HepG2 (cell line): Measurements from ENCODE around the gene PRR23E. TPM values are rescaled to one million over a fixed set of nuclear protein-coding genes. Genes with fewer than 3 reads are reported as not detected.

Experiments
- ATAC-seq: fragments of 200-7000 bp; cut with Tn5 transposase; 3 replicates; pipeline ENCODE4 v1.9.1; 2020; ENCODE audit warnings: mild to moderate bottlenecking, moderate library complexity
- BruUV-seq: library from RNA; stranded (reverse); fragments of 400-500 nt; replicated peaks from 2 replicates; lab custom pipeline; 2021; lab: Mats Ljungman, UMichigan
- CTCF ChIA-PET: fragments of 300-600 bp; formaldehyde crosslinking; extraction: SDS; loops from one replicate; lab custom pipeline; 2021; ENCODE audit warnings: low total read pairs, inconsistent platforms, low intra/inter-chr PET ratio; lab: Yijun Ruan, JAX
- POLR2A ChIA-PET: fragments of 350-600 bp; sonication (Branson Sonifier 250); formaldehyde crosslinking; loops from one replicate; lab custom pipeline; 2020; ENCODE audit warnings: antibody characterized with exemption, inconsistent platforms; lab: Yijun Ruan, JAX
- DNase-seq: peaks from one replicate; pipeline ENCODE4 v3.0.0-alpha.2; 2015; ENCODE audit warnings: low spot score
- FAIRE-seq: peaks from 3 replicates; lab custom pipeline; 2011; peaks lifted over from hg19 to GRCh38; lab: Jason Lieb, UNC
- H2AFZ ChIP-seq: one replicate; pipeline ENCODE4 v1.6.1; 2011; ENCODE audit warnings: low read length, inconsistent platforms
- H3K27ac ChIP-seq: fragments of 300-600 bp; 3 replicates; pipeline ENCODE4 v1.8.0; 2011; ENCODE audit warnings: mixed run types, mild to moderate bottlenecking, mixed read lengths, low read length, inconsistent platforms; ENCODE audit not compliant: insufficient read depth; ENCODE audit errors: extremely low read length
- H3K27me3 ChIP-seq, 2 experiments: fragments of 200-600 bp in 1 of 2; 2 replicates in 1 of 2; 3 replicates in 1 of 2; pipeline versions ENCODE4 v1.6.0 to v1.8.0; 2011; ENCODE audit warnings: low read length in 2 of 2, mild to moderate bottlenecking in 2 of 2, moderate library complexity in 2 of 2, inconsistent platforms in 1 of 2; ENCODE audit not compliant: insufficient read depth in 2 of 2, control insufficient read depth in 1 of 2
- H3K36me3 ChIP-seq, 2 experiments: fragments of 200-600 bp in 1 of 2; replicated peaks in 1 of 2; 2 replicates in 1 of 2; 3 replicates in 1 of 2; pipeline versions ENCODE4 v1.5.1 to v1.8.0; 2011; ENCODE audit warnings: low read length in 2 of 2, inconsistent platforms in 1 of 2; ENCODE audit not compliant: insufficient read depth in 2 of 2, control insufficient read depth in 1 of 2
- H3K4me1 ChIP-seq: 2 replicates; pipeline ENCODE4 v1.5.1; 2012; ENCODE audit warnings: low read length, inconsistent platforms; ENCODE audit not compliant: insufficient read depth
- H3K4me2 ChIP-seq: 2 replicates; pipeline ENCODE4 v1.6.0; 2011; ENCODE audit warnings: low read depth, low read length, inconsistent platforms
- H3K4me3 ChIP-seq, 3 experiments: fragments of 200-600 bp in 1 of 3; sonication (generic), shearing (Covaris generic) in 1 of 3; replicated peaks in 1 of 3; 2 replicates each; pipeline ENCODE4 v1.5.1; 2011 to 2016; ENCODE audit warnings: low read length in 3 of 3, inconsistent platforms in 2 of 3, low read depth in 2 of 3, mild to moderate bottlenecking in 2 of 3, control low read depth in 1 of 3, mixed read lengths in 1 of 3; ENCODE audit not compliant: insufficient read depth in 1 of 3
- H3K79me2 ChIP-seq: one replicate; pipeline ENCODE4 v1.6.1; 2011; ENCODE audit warnings: low read length, inconsistent platforms; ENCODE audit not compliant: insufficient read depth
- H3K9ac ChIP-seq: 2 replicates; pipeline ENCODE4 v1.6.0; 2011; ENCODE audit warnings: mild to moderate bottlenecking, low read depth, low read length, inconsistent platforms; ENCODE audit not compliant: insufficient read depth
- H3K9me3 ChIP-seq: 2 replicates; pipeline ENCODE4 v1.5.1; 2012; ENCODE audit warnings: mild to moderate bottlenecking, low read length
- H4K20me1 ChIP-seq: 2 replicates; pipeline ENCODE4 v1.6.0; 2011; ENCODE audit warnings: inconsistent platforms, mild to moderate bottlenecking, low read length, moderate library complexity; ENCODE audit not compliant: insufficient read depth
- AKAP8 ChIP-seq: sonication (generic); formaldehyde crosslinking; IDR thresholded peaks from 2 replicates; pipeline ENCODE4 v1.5.1; 2020; ENCODE audit warnings: mild to moderate bottlenecking, missing genetic modification reagents
- FOSL1 ChIP-seq: sonication (generic); formaldehyde crosslinking; IDR thresholded peaks from 2 replicates; pipeline ENCODE4 v1.9.0; 2021; ENCODE audit warnings: missing genetic modification reagents, borderline replicate concordance
- HNF4A ChIP-seq: sonication (generic); formaldehyde crosslinking; IDR thresholded peaks from 2 replicates; pipeline ENCODE4 v1.4.0; 2020; ENCODE audit warnings: missing genetic modification reagents
- MXI1 ChIP-seq: IDR thresholded peaks from 3 replicates; pipeline ENCODE4 v1.6.1; 2012; ENCODE audit warnings: low read depth, low read length, inconsistent platforms, borderline replicate concordance
- NFYC ChIP-seq: IDR thresholded peaks from 2 replicates; pipeline ENCODE4 v1.6.1; 2016; ENCODE audit warnings: missing genetic modification reagents, missing compliant biosample characterization
- NR2F2 ChIP-seq: IDR thresholded peaks from 2 replicates; pipeline ENCODE4 v1.6.1; 2012; ENCODE audit warnings: low read depth, inconsistent platforms, borderline replicate concordance
- RAD51 ChIP-seq: fragments of 450-650 bp; IDR thresholded peaks from 2 replicates; pipeline ENCODE4 v1.6.1; 2016; ENCODE audit warnings: borderline replicate concordance
- SMAD3 ChIP-seq: sonication (generic); formaldehyde crosslinking; IDR thresholded peaks from 2 replicates; pipeline ENCODE4 v1.4.0; 2020; ENCODE audit warnings: missing genetic modification reagents
- SNRNP70 ChIP-seq: fragments of 200-400 bp; formaldehyde crosslinking; IDR thresholded peaks from 2 replicates; pipeline ENCODE4 v1.6.1; 2017; ENCODE audit warnings: mild to moderate bottlenecking, low read depth, low read length, moderate library complexity
- ZC3H4 ChIP-seq: sonication (generic); formaldehyde crosslinking; IDR thresholded peaks from 2 replicates; pipeline ENCODE4 v1.4.0; 2020; ENCODE audit warnings: missing genetic modification reagents, borderline replicate concordance
- ZFP1 ChIP-seq: IDR thresholded peaks from 2 replicates; pipeline ENCODE4 v1.6.1; 2016
- ZMYM3 ChIP-seq: sonication (generic); formaldehyde crosslinking; IDR thresholded peaks from 2 replicates; pipeline ENCODE4 v1.5.1; 2020; ENCODE audit warnings: mild to moderate bottlenecking, missing genetic modification reagents
- ZNF33A ChIP-seq: sonication (generic); formaldehyde crosslinking; IDR thresholded peaks from 2 replicates; pipeline ENCODE4 v1.5.1; 2020; ENCODE audit warnings: missing genetic modification reagents, mild to moderate bottlenecking, moderate library complexity, borderline replicate concordance
- ZNF574 ChIP-seq: sonication (generic); formaldehyde crosslinking; IDR thresholded peaks from 2 replicates; pipeline ENCODE4 v1.4.0; 2020; ENCODE audit warnings: missing genetic modification reagents
- ZSCAN25 ChIP-seq: sonication (generic); formaldehyde crosslinking; IDR thresholded peaks from 2 replicates; pipeline ENCODE4 v1.8.0; 2022; ENCODE audit warnings: mild to moderate bottlenecking, missing genetic modification reagents
- whole genome bisulfite sequencing: methylation state at CpG from one replicate; pipeline ENCODE4 v1.1.6; 2017; ENCODE audit warnings: low lambda C conversion rate; 5-methylcytosine and 5-hydroxymethylcytosine counted together
- in situ Hi-C: cut with HindIII; loops from 2 replicates; pipeline ENCODE4 v1.10.0; 2017; ENCODE audit warnings: low pct_unique_long_range_greater_than_20kb; ENCODE audit not compliant: extremely low pct_ligation_motif_present
- intact Hi-C: fragments of 100-400 bp; cut with micrococcal nuclease; formaldehyde crosslinking; loops from one replicate; pipeline ENCODE4 v1.10.0; 2022; ENCODE audit not compliant: unreplicated experiment
- polyA plus RNA-seq, 8 experiments: library from polyadenylated mRNA; depleted of rRNA in 3 of 8; stranded (reverse) in 7 of 8; unstranded in 1 of 8; fragments of >200 nt; fragmentation: Illumina TruSeq in 4 of 8; extraction: Trizol in 4 of 8; gene quantifications; 2 replicates each; pipeline versions ENCODE4 v1.2.1 to v1.2.3, GENCODE V29; 2011 to 2016; ENCODE audit warnings: low read depth in 4 of 8, missing spikeins in 1 of 8, mixed read lengths in 1 of 8; ENCODE audit not compliant: insufficient read depth in 1 of 8
- total RNA-seq, 5 experiments: library from RNA; depleted of rRNA; stranded (reverse); fragments of >200 nt; fragmentation: Illumina TruSeq; extraction: Trizol; gene quantifications; 2 replicates each; pipeline ENCODE4 v1.2.3, GENCODE V29; 2016; ENCODE audit warnings: low read depth in 1 of 5
- TF ChIP-seq, protein P1 (sequence below), 2 experiments: sonication (generic) in 1 of 2; formaldehyde crosslinking in 1 of 2; IDR thresholded peaks; 2 replicates each; pipeline versions ENCODE4 v1.5.1 to v1.6.1; 2011 to 2020; ENCODE audit warnings: borderline replicate concordance in 1 of 2, low read depth in 1 of 2, low read length in 1 of 2, mild to moderate bottlenecking in 1 of 2, missing genetic modification reagents in 1 of 2, moderate library complexity in 1 of 2

The PRR23E gene
- total and polyA plus RNA-seq, 2 of the 13 experiments (the other 11 are each of a cell fraction or from before 2014, with no cell fraction given), result not detected

DNA sequence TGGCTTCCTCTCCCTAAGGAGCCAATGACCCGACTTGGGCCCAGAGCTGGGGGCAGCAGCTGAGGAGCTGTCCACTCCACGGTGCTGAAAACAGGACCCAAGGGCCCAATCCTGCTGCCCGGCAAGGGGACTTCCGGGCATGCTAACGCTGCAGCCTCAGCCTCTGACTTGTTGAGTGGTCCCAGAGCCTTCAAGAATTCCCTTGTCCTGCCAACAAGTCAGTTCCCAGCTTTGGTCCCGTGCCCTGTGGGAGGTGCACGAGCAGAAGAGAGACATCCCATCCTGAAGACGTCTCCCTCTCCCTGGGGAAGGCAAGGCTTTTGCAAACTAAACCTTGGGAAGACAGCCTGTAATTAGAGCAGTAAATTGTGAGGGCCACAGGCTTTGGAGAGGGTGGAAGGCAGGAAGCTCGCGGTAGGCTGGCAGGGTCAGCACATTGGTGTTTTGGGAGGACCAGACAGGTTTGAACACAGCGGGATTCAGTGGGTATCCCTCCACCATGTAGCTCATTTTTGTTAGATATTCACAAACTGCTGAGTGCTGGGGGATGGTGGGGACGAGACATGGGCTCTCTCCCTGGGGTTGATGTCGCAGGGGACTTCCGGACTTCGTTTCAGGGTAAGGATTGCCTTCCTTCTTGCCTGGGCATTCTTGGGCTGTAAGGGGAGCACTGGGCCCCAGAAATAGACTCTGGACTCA, 29.8 kb upstream of the PRR23E start (continued):
- TF ChIP-seq ZNF574 (CRISPR knock-in tag), result no peak
- TF ChIP-seq FOSL1, result no peak
- no peak for TF ChIP-seq SMAD3
- no peak for TF ChIP-seq NFYC
- TF ChIP-seq, all 625 proteins: peak for 5

DNA sequence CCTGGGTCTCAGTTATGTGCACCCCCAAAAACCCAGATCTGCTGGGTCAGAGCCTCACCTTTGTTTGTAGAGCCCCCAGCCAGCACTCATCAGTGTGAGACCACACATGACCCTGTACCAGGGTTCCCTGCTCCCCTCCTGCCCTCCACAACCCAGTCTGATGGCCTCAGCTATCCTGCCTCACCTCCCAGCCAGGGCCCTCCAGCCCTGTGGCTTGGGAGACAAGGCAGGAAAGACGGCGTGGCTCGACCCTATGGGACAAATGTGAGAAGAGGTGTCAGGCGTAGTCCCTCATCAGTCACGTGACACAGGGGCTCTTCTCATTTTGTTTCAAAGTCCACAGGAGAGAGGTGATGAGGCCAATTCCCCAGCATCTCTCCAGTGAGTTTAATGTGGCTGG, 28.3 kb upstream of the PRR23E start:
- TF ChIP-seq MXI1 (no peak), NR2F2 (no peak), ZMYM3 (CRISPR knock-in tag) (no peak), RAD51 (peak; percentile 81), SNRNP70 (no peak), ZSCAN25 (CRISPR knock-in tag) (no peak), ZFP1 (CRISPR knock-in tag) (no peak), ZNF33A (CRISPR knock-in tag) (no peak), ZC3H4 (CRISPR knock-in tag) (no peak), HNF4A (CRISPR knock-in tag) (no peak), AKAP8 (CRISPR knock-in tag) (no peak)
- TF ChIP-seq, protein P1, sequence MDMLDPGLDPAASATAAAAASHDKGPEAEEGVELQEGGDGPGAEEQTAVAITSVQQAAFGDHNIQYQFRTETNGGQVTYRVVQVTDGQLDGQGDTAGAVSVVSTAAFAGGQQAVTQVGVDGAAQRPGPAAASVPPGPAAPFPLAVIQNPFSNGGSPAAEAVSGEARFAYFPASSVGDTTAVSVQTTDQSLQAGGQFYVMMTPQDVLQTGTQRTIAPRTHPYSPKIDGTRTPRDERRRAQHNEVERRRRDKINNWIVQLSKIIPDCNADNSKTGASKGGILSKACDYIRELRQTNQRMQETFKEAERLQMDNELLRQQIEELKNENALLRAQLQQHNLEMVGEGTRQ (IDR thresholded peaks at IDR 0.05; ENCODE audit: low read depth, low read length), result peak; percentile 69
- TF ChIP-seq, protein P1 (CRISPR knock-in tag; IDR thresholded peaks at IDR 0.05; ENCODE audit: borderline replicate concordance), result no peak
- Histone ChIP-seq H3K4me2 (no peak overlapping the region), H3K27ac (no peak overlapping the region), H3K36me3 (no peaks in the 10 kb centered on the region), H3K9me3 (no peaks in the 10 kb centered on the region), H3K79me2 (no peaks in the 10 kb centered on the region), H3K9ac (no peak overlapping the region), H3K27me3 (peaks cover 2 to 11% of the 10 kb centered on the region in 2 experiments; a peak in 3 of 5 replicates), H3K4me1 (no peaks in the 10 kb centered on the region), H2AFZ (no peak overlapping the region), H4K20me1 (peaks cover 3% of the 10 kb centered on the region; the same call in 1 of the 2 replicates), H3K4me3 (no peak overlapping the region)
- ChIA-PET CTCF (no interaction called here), POLR2A (no interaction called here)
- WGBS, result 6% methylated on average over 5 of the region's 5 CpGs
- DNase-seq, result no peak
- intact Hi-C loops, result no loop called here
- in situ Hi-C loops, result no loop called here
- no peak for FAIRE-seq
- no peak for ATAC-seq
- BruUV-seq, result no TSS peak
